Subcutaneous adipose tissue (tissue), 4 donors: ENCODE data around the gene CD19. TPM values are rescaled to one million over a fixed set of nuclear protein-coding genes. Genes with fewer than 3 reads are reported as not detected.

Experiments
- total RNA-seq, 4 donors: library from RNA; depleted of rRNA; stranded (reverse); fragments of >200 nt; gene quantifications; one replicate each; pipeline ENCODE4 v1.1.0, GENCODE V29; 2016
- TF ChIP-seq, protein P1 (sequence below): fragments of 450-650 bp; IDR thresholded peaks from one replicate; pipeline ENCODE4 v1.5.1; 2016; ENCODE audit warnings: low read depth, mild to moderate bottlenecking, control low read depth, antibody characterized with exemption, moderate library complexity

Gene CD19
- total RNA-seq, 4 donors from 2014 or later, result 0.68 TPM; not detected in 3

DNA sequence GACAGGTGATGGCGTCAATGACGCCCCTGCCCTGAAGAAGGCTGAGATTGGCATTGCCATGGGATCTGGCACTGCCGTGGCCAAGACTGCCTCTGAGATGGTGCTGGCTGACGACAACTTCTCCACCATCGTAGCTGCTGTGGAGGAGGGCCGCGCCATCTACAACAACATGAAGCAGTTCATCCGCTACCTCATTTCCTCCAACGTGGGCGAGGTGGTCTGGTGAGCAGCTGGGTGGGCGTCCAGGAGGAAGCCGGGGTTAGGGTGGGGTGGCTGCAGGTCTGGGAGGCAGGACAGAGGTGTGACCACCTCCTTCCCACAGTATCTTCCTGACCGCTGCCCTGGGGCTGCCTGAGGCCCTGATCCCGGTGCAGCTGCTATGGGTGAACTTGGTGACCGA, 29.9 kb upstream of the CD19 start:
- TF ChIP-seq, protein P1, sequence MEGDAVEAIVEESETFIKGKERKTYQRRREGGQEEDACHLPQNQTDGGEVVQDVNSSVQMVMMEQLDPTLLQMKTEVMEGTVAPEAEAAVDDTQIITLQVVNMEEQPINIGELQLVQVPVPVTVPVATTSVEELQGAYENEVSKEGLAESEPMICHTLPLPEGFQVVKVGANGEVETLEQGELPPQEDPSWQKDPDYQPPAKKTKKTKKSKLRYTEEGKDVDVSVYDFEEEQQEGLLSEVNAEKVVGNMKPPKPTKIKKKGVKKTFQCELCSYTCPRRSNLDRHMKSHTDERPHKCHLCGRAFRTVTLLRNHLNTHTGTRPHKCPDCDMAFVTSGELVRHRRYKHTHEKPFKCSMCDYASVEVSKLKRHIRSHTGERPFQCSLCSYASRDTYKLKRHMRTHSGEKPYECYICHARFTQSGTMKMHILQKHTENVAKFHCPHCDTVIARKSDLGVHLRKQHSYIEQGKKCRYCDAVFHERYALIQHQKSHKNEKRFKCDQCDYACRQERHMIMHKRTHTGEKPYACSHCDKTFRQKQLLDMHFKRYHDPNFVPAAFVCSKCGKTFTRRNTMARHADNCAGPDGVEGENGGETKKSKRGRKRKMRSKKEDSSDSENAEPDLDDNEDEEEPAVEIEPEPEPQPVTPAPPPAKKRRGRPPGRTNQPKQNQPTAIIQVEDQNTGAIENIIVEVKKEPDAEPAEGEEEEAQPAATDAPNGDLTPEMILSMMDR, result no peak

DNA sequence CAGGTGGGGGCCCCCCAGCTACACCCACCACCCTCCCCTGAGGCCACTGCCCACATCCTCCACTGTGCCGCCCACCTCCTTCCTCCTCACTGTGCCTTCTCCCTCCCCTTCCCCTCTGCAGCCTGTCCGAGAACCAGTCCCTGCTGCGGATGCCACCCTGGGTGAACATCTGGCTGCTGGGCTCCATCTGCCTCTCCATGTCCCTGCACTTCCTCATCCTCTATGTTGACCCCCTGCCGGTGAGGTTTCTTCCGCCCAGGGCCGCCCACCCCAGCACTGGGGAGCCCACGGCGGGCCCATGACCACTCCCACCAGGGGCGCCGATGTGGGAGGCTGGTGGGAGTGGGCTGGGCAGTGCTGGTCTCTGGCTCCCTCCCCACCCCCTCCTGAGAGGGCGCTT, 28.9 kb upstream of the CD19 start:
- TF ChIP-seq, protein P1, result no peak

DNA sequence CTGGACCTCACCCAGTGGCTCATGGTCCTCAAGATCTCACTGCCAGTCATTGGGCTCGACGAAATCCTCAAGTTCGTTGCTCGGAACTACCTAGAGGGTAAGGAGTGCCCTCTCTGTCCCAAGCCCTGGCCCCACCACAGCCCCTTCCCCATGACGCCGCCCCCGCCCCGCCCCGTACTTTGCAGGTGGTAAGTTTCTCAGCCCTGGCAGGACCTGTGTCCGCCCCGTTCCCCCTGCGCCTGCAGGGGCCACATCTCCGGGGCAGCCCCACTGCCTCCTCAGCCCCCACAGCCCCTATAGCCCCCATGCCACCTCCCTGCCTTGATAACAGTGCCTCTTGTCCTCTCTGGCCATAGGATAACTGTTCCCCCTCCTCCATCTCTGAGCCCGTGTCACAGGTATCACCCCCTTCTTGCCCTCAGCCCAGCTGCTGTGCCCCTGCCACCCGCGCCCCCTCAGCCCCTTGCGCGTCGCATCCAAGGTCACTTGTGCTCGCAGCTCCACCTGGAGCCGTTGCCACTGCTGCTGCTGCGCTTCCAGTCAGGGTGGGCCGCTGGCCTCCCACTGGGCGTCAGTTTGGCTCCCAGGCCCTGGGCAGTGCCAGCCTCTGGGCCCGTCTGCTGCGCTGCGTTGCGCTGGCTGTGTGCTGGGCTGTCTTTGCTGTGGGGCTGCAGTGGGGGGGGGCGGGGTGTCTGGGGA, 28.3 kb upstream of the CD19 start:
- TF ChIP-seq, protein P1, result no peak

DNA sequence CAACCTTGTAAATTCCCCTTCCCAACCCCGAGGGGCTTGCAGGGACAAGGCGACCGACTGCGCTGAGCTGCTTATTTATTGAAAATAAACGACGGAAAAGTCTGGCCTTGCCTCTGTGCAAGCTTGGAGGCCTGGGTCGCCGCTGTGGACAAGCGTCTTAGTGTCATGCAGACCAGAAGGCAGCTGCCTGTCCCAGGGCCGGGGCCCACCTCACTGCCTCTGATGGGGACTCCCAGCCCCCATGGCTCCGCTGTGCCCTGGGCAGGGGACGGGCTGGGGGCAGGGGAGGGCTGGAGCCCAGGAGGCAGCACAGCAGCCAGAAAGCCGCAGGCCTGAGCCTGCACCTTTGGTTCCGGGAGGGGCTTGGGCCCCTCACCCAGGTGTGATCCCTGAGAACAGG, 27.4 kb upstream of the CD19 start:
- TF ChIP-seq, protein P1, result no peak

DNA sequence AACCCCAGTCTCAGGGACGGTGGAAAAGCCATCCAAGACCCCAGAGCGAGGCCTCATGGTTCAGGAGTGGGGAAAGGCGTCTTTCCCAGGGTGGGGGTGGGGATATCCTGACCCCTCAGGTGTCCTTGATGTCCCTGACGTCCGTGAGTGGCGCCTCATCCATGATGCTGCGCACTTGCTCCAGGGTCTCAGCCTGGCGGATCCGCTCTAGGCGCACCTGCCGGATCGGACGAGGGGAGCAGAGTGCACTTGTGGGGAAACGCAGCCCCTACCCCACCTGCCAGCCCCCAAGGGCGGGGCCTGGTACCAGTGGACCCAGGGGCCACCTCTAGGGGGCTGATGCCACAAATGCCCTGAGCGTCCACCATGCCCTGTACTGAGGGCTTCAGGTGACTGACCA, 26.9 kb upstream of the CD19 start:
- TF ChIP-seq, protein P1, result no peak

DNA sequence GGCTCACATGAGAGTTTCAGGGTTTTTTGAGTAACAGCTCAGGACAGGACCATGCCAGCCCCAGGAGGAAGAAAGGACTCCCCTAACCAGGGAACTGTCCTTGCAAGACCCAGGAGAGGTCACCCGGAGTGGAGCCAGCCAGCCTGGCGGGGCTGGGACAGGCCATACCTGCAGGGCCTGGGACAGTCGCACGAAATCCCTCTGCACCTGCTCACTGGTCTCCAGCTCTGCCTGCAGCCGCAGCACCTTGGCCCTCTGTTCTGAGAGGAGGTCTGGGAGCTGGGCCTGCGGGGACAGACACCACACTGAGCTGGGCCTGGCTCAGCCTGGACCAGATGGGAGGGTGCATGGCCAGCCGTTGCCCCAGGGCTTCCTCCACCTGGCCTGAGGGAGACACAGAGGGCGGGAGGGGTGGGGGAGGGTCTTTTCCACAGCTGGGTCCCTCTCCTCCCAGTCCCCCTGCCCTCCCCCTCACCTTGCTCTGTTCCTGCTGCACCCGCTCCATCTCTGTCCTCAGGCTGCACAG, 26.5 kb upstream of the CD19 start:
- TF ChIP-seq, protein P1, result no peak

DNA sequence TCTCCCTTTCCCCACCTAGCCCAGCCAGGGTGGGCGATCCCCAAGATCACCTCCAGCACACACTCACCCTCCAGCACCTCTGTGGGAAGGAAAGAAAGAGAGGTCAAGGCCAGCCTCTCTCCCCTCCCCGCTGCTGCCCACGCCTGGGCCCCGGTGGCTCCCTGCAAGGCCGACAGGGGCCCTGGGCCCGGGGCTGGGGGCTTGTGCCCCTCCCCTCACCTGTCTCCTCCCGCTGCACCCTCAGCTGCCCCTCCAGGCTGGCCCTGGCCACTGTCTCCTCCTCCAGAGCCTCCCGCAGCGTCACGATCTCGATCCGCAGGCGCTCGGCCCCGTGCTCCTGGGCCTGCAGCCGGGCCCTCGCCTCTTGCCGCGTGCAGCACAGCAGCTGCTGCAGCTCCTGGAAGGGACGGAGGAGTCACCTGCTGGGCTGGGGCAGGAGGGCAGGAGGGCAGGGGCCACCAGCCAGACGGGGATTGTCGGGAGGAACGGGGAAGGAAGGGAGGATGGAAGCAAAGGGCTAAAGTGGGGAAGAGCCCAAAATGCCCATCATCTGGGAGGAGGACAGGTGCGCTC, 25.9 kb upstream of the CD19 start:
- TF ChIP-seq, protein P1, result no peak
